ENCODE data around the gene WFDC5.

DNA sequence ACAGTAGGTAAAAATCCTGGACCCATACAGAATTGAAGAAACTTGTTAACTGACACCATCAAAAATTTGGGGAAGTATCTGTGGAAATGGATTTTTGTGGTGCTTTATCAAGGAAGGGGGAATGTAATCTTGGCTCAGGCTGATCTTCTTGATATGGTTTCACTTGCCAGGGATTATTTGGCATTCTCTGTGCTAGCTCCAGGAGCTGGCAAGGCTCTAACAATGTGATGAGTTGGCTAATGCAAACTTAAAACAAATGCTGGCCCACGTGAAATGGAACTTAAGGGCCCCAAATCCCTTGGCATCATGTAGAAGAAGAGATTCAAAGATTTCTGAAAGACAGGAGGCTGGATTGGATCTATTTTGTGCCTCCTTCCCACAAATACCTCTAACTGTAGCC, 27.2 kb downstream of the WFDC5 start:
- TF ChIP-seq, protein P1, sequence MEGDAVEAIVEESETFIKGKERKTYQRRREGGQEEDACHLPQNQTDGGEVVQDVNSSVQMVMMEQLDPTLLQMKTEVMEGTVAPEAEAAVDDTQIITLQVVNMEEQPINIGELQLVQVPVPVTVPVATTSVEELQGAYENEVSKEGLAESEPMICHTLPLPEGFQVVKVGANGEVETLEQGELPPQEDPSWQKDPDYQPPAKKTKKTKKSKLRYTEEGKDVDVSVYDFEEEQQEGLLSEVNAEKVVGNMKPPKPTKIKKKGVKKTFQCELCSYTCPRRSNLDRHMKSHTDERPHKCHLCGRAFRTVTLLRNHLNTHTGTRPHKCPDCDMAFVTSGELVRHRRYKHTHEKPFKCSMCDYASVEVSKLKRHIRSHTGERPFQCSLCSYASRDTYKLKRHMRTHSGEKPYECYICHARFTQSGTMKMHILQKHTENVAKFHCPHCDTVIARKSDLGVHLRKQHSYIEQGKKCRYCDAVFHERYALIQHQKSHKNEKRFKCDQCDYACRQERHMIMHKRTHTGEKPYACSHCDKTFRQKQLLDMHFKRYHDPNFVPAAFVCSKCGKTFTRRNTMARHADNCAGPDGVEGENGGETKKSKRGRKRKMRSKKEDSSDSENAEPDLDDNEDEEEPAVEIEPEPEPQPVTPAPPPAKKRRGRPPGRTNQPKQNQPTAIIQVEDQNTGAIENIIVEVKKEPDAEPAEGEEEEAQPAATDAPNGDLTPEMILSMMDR (IDR thresholded peaks at IDR 0.05; ENCODE audit: low read depth, low read length, poor library complexity, severe bottlenecking), result no peak
- no peak for TF ChIP-seq EZH2phosphoT487 (IDR thresholded peaks at IDR 0.05; ENCODE audit: borderline replicate concordance, low read length)

Measured in DOHH2 (cell line).